HUES48 (cell line): Measurements from ENCODE around the gene ZC3H12D.
"Not testable (repeated sequence)": the region's sequence is repeated elsewhere in the genome, so short reads cannot be mapped to it uniquely, and the experiment has no call there.

Experiments used
- H3K27ac ChIP-seq: one replicate; pipeline ENCODE4 v1.7.0; 2013; ENCODE audit warnings: low read depth, low read length, inconsistent platforms
- H3K27me3 ChIP-seq: 2 replicates; pipeline ENCODE4 v1.6.1; 2013; ENCODE audit warnings: mild to moderate bottlenecking, low read length; ENCODE audit not compliant: control insufficient read depth, insufficient read depth
- H3K36me3 ChIP-seq: 2 replicates; pipeline ENCODE4 v1.6.1; 2013; ENCODE audit warnings: low read length; ENCODE audit not compliant: control insufficient read depth, insufficient read depth
- H3K4me1 ChIP-seq: 2 replicates; pipeline ENCODE4 v1.6.1; 2013; ENCODE audit warnings: mild to moderate bottlenecking, low read length; ENCODE audit not compliant: control insufficient read depth, insufficient read depth
- H3K4me3 ChIP-seq: 2 replicates; pipeline ENCODE4 v1.5.1; 2013; ENCODE audit warnings: mild to moderate bottlenecking, low read depth, low read length
- H3K9ac ChIP-seq: 2 replicates; pipeline ENCODE4 v1.6.1; 2013; ENCODE audit warnings: mild to moderate bottlenecking, low read depth, low read length, moderate library complexity
- H3K9me3 ChIP-seq: 2 replicates; pipeline ENCODE4 v1.6.1; 2013; ENCODE audit warnings: low read length; ENCODE audit not compliant: control insufficient read depth, insufficient read depth

Gene ZC3H12D

GRCh38 chr6:149471801-149472200, 13.0 kb downstream of the ZC3H12D start:
- H3K4me1 ChIP-seq = no peaks in the 10 kb centered on the region
- no peak overlapping the region for H3K27ac ChIP-seq
- no peaks in the 10 kb centered on the region for H3K27me3 ChIP-seq
- no peaks in the 10 kb centered on the region for H3K9me3 ChIP-seq
- no peak overlapping the region for H3K4me3 ChIP-seq
- no peaks in the 10 kb centered on the region for H3K36me3 ChIP-seq
- H3K9ac ChIP-seq = no peak overlapping the region

DNA sequence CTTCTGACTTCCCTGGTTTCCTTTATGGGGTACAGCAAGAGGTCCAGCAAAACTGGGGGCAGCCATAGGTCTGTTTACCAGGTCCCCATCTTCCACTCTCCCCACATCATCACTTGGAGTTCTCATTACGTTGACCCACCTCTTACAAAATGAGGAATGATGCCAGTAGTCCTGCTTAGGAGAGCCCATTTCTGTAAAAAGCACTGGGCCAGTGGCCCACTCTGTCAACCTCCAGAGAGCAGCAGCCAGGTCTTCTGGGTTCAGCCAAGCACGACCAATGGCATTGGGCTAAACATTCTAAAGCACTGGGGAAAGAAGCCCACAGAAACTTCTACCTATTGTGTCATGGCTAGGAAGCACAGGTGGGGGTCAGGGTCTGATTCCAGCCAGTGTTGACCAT, 13.9 kb downstream of the ZC3H12D start:
- Histone ChIP-seq H3K4me3 (no peak overlapping the region), H3K27me3 (no peaks in the 10 kb centered on the region), H3K4me1 (no peaks in the 10 kb centered on the region), H3K36me3 (no peaks in the 10 kb centered on the region), H3K9ac (no peak overlapping the region), H3K27ac (no peak overlapping the region), H3K9me3 (no peaks in the 10 kb centered on the region)

DNA sequence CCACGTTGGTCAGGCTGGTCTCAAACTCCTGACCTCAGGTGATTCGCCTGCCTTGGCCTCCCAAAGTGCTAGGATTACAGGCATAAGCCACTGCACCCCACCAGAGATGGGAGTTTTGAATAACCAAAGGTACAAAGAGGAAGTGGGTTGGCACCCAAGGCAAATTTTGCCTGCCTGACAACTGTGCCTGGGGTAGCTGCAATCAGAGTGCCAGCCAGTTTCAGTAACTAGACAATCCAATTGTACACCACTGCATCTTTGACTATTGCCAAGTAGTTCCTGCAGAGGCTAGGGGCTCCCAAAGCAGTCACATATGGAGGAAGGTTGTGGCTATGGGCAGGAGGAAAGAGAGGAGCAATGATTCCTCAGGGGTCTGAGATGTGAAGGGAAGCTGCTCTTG, 16.6 kb downstream of the ZC3H12D start:
- no peaks in the 10 kb centered on the region for H3K4me1 ChIP-seq
- H3K27ac ChIP-seq = no peak overlapping the region
- H3K9me3 ChIP-seq = no peaks in the 10 kb centered on the region
- no peaks in the 10 kb centered on the region for H3K27me3 ChIP-seq
- H3K4me3 ChIP-seq = no peak overlapping the region
- H3K9ac ChIP-seq = no peak overlapping the region
- no peaks in the 10 kb centered on the region for H3K36me3 ChIP-seq

- Histone ChIP-seq H3K36me3 (no peaks in the 10 kb centered on the region), H3K27ac (no peak overlapping the region), H3K27me3 (no peaks in the 10 kb centered on the region), H3K4me1 (no peaks in the 10 kb centered on the region), H3K4me3 (no peak overlapping the region), H3K9ac (no peak overlapping the region), H3K9me3 (no peaks in the 10 kb centered on the region)
These were observed 17.5 kb downstream of the ZC3H12D start for GRCh38 chr6:149467265-149467664.

GRCh38 chr6:149464411-149464810, 20.4 kb downstream of the ZC3H12D start:
- no peaks in the 10 kb centered on the region for H3K4me1 ChIP-seq
- H3K4me3 ChIP-seq = no peak overlapping the region
- no peak overlapping the region for H3K27ac ChIP-seq
- no peaks in the 10 kb centered on the region for H3K27me3 ChIP-seq
- H3K9ac ChIP-seq = no peak overlapping the region
- no peaks in the 10 kb centered on the region for H3K9me3 ChIP-seq
- no peaks in the 10 kb centered on the region for H3K36me3 ChIP-seq

GRCh38 chr6:149463781-149464180, 21.0 kb downstream of the ZC3H12D start:
- Histone ChIP-seq H3K27ac (no peak overlapping the region), H3K4me1 (no peaks in the 10 kb centered on the region), H3K27me3 (no peaks in the 10 kb centered on the region), H3K36me3 (no peaks in the 10 kb centered on the region), H3K4me3 (no peak overlapping the region), H3K9me3 (no peaks in the 10 kb centered on the region), H3K9ac (no peak overlapping the region)

DNA sequence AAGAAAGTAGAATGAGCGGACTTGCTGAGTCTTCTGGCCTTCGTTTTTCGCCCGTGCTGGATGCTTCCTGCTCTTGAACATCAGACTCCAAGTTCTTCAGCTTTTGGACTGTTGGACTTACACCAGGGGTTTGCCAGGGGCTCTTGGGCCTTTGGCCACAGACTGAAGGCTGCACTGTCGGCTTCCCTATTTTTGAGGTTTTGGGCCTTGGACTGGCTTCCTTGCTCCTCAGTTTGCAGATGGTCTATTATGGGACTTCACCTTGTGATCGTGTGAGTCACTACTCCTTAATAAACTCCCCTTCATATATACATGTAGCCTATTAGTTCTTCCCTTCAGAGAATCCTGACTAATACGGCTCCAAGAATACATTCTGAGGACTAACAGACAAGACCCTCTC, 22.1 kb downstream of the ZC3H12D start:
- not testable (repeated sequence) for H3K9me3 ChIP-seq, H3K9ac ChIP-seq, H3K27ac ChIP-seq, H3K4me1 ChIP-seq, H3K27me3 ChIP-seq, H3K36me3 ChIP-seq, H3K4me3 ChIP-seq

GRCh38 chr6:149461670-149462069, 23.1 kb downstream of the ZC3H12D start:
- Histone ChIP-seq H3K27me3 (no peaks in the 10 kb centered on the region), H3K4me1 (no peaks in the 10 kb centered on the region), H3K36me3 (no peaks in the 10 kb centered on the region), H3K4me3 (no peak overlapping the region), H3K27ac (no peak overlapping the region), H3K9ac (no peak overlapping the region), H3K9me3 (no peaks in the 10 kb centered on the region)

DNA sequence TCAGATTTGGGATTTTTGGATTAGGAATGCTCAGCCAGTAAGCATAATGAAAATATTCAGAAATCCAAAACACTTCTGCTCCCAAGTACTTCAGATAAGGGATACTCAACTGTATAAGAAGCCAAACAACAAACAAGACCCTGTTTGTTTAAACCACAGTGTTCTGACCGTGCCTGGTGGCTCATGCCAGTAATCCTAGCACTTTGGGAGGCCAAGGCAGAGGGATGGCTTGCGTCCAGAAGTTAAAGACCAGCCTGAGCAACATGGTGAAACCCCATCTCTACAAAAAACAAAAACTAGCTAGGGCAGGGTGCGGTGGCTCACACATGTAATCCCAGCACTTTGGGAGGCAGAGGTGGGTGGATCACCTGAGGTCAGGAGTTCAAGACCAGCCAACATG, 24.6 kb downstream of the ZC3H12D start:
- not testable (repeated sequence) for H3K27me3 ChIP-seq, H3K9me3 ChIP-seq, H3K27ac ChIP-seq, H3K4me1 ChIP-seq, H3K9ac ChIP-seq, H3K4me3 ChIP-seq, H3K36me3 ChIP-seq

DNA sequence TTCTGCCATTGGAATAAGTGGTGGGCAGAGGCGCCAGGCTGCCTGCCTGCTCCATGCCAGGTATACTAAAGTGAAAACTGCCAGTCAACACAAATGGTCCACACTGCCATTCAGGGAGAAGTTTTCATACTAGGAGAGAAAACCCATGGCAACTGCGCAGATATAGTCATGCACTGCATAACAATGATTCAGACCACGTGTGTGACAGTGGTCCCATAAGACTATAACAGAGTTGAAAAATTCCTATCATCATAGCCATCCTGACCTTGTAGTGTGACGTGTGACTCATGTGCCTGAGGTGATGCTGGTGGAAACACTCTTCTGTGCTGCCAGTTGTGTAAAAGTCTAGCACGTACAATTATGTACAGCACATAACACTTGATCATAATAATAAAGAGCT, 25.1 kb downstream of the ZC3H12D start:
- Histone ChIP-seq H3K27ac (no peak overlapping the region), H3K36me3 (no peaks in the 10 kb centered on the region), H3K4me3 (no peak overlapping the region), H3K9ac (no peak overlapping the region), H3K4me1 (no peaks in the 10 kb centered on the region), H3K27me3 (no peaks in the 10 kb centered on the region), H3K9me3 (no peaks in the 10 kb centered on the region)

DNA sequence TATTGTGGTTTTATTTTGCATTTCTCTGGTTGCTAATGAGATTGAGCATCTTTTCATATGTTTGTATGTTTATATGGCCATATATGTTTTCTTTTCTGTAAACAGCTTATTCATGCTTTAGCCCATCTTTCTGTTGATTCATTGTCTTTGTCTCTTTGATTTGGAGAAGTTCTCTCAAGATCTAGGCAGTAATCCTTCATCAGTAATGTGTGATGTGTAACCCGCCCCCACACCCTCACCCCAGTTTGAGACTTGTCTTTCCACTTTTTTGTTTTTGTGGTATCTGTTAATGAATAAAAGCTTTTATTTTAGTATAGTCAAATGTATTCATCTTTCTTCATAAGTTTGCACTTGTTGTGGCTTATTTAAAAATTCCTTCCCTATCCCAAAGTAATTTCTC, 26.0 kb downstream of the ZC3H12D start:
- no peaks in the 10 kb centered on the region for H3K36me3 ChIP-seq
- H3K9ac ChIP-seq = no peak overlapping the region
- no peaks in the 10 kb centered on the region for H3K4me1 ChIP-seq
- H3K9me3 ChIP-seq = no peaks in the 10 kb centered on the region
- H3K27me3 ChIP-seq = no peaks in the 10 kb centered on the region; the same call in 1 of the 2 replicates
- H3K4me3 ChIP-seq = no peak overlapping the region
- H3K27ac ChIP-seq = no peak overlapping the region

- Histone ChIP-seq H3K27me3 (no peaks in the 10 kb centered on the region; the same call in 1 of the 2 replicates), H3K36me3 (no peaks in the 10 kb centered on the region), H3K9ac (no peak overlapping the region), H3K4me1 (no peaks in the 10 kb centered on the region), H3K27ac (no peak overlapping the region), H3K4me3 (no peak overlapping the region), H3K9me3 (no peaks in the 10 kb centered on the region)
These were observed 26.6 kb downstream of the ZC3H12D start for GRCh38 chr6:149458196-149458595.
